ENCODE measurements around the gene DDX51. TPM values are rescaled to one million over a fixed set of nuclear protein-coding genes. Genes with fewer than 3 reads are reported as not detected.

DDX51 gene
- total RNA-seq, 3 donors from 2014 or later, result 11.2 to 16.7 (median 16.4) TPM

DNA sequence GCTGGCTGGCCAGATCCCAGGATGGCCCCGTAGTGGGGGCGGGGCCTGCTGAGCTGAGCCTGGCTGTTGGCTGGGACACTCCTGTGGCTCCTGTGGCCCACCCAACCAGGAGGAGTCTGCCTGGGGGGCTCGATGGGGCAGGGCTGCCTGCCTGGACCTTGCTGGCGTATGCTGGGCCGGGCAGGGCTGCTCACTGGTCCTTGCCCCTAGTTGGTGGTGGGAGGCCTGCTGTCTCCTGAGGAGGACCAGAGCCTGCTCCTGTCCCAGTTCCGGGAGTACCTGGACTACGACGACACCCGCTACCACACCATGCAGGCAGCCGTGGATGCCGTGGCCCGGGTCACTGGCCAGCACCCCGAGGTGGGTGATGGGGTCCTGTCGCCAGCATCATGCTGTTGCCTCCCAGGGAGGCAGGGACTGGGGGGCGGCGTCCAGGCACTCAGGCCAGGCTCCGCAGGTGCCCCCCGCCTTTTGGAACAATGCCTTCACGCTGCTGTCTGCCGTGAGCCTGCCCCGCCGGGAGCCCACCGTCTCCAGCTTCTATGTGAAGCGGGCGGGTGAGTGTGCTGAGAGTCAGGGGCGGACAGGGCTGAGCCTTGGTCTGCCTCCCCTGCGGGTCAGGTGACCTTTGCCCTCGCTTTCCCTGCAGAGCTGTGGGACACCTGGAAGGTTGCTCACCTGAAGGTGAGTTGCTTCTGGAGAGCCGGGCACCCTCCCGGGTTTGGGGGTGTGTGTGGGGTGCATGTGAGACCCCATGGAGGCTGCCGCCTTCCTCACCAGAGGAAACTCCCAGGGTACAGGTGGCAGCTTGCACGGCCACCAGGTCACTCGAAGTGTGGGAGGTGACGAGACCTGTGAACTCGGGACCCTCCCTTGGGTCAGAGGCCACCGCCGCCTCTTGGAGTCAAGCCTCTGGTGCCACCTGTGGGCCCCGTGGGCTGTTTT lies 3.6 kb upstream of the DDX51 start:
- TF ChIP-seq POLR2A (IDR thresholded peaks at IDR 0.05) (no peak), POLR2AphosphoS5 (IDR thresholded peaks at IDR 0.05) (no peak)
- TF ChIP-seq, protein P1, sequence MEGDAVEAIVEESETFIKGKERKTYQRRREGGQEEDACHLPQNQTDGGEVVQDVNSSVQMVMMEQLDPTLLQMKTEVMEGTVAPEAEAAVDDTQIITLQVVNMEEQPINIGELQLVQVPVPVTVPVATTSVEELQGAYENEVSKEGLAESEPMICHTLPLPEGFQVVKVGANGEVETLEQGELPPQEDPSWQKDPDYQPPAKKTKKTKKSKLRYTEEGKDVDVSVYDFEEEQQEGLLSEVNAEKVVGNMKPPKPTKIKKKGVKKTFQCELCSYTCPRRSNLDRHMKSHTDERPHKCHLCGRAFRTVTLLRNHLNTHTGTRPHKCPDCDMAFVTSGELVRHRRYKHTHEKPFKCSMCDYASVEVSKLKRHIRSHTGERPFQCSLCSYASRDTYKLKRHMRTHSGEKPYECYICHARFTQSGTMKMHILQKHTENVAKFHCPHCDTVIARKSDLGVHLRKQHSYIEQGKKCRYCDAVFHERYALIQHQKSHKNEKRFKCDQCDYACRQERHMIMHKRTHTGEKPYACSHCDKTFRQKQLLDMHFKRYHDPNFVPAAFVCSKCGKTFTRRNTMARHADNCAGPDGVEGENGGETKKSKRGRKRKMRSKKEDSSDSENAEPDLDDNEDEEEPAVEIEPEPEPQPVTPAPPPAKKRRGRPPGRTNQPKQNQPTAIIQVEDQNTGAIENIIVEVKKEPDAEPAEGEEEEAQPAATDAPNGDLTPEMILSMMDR (IDR thresholded peaks at IDR 0.05), result no peak
- Histone ChIP-seq H3K4me1 (peaks cover 7 to 15% of the 10 kb centered on the region in 2 donors), H3K27ac (no peak overlapping the region), H3K36me3 (no peaks in the 10 kb centered on the region), H3K4me3 (no peak overlapping the region), H3K27me3 (no peaks in the 10 kb centered on the region), H3K9me3 (no peaks in the 10 kb centered on the region)
- DNase-seq (ENCODE audit: low spot score in 2 of 2), result peak in 1 of 2 donors; percentile 47
- intact Hi-C loops (cut with DNase I; ENCODE audit: low total_unique reads), result loop anchor here (10.0 kb wide), 1 partner anchor 347 kb away; the partner anchor contains the start of gene FBRSL1

DNA sequence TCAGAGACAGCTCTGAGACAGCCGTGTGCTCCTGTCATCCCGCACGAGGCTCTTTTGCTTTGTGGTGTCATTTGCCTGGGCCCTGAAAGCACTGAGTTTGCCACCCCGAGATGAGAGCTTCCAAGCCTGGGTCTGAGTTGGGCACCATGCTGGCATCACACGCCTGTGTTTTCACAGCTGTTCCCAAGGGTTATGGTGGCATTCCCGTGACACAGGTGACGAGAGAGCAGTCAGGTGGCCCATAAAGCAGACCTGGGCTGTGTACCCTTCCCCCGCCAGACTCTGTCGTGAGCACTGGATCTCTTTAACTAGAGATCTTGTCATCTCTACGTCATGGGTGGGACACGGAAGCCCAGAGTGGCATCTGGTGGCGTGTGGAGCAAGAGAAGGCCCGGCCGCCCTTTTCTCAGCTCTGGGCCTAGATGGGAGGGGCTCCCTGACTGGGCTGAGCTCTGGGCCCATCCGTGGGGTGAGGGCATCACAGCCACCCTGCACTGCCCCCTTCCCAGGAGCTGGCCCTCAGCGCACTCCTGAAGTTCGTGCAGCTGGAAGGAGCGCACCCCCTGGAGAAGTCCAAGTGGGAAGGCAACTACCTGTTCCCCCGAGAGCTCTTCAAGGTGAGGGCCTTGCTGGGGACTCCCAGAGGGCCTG lies 2.8 kb upstream of the DDX51 start:
- no peak overlapping the region for H3K4me3 ChIP-seq
- no peaks in the 10 kb centered on the region for H3K36me3 ChIP-seq
- intact Hi-C loops (cut with DNase I; ENCODE audit: low total_unique reads), result loop anchor here (10.0 kb wide), 1 partner anchor 348 kb away; the partner anchor contains the start of gene FBRSL1
- H3K27me3 ChIP-seq, result no peaks in the 10 kb centered on the region
- no peak overlapping the region for H3K27ac ChIP-seq
- TF ChIP-seq, protein P1 (IDR thresholded peaks at IDR 0.05), result no peak
- TF ChIP-seq POLR2A (IDR thresholded peaks at IDR 0.05) (no peak), POLR2AphosphoS5 (IDR thresholded peaks at IDR 0.05) (no peak)
- peaks cover 9 to 18% of the 10 kb centered on the region in 2 donors for H3K4me1 ChIP-seq
- H3K9me3 ChIP-seq, result no peaks in the 10 kb centered on the region
- peak in 1 of 2 donors; percentile 38 for DNase-seq (ENCODE audit: low spot score in 2 of 2)

DNA sequence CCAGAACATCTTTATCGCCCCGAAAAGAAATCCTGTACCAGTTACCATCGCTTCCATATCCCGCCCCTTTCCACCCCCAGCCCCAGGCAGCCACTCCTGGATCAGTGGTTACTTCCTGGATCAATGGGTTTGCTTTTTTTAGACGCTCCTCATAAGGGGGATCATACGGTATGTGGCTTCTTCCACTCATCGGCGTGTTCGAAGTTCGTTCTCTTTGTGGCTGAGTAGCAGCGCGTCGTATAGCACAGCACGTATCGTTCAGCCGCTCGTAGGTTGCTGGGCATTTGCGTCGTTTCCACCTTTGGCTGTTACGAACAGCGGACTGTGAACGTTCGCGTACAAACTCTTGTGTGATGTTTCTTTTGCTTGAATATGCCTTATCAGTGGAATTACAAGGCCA lies 2.0 kb upstream of the DDX51 start:
- Histone ChIP-seq H3K27me3 (no peaks in the 10 kb centered on the region), H3K4me3 (no peak overlapping the region), H3K27ac (no peak overlapping the region), H3K9me3 (no peaks in the 10 kb centered on the region), H3K36me3 (no peaks in the 10 kb centered on the region), H3K4me1 (peaks cover 9 to 18% of the 10 kb centered on the region in 2 donors)
- intact Hi-C loops (cut with DNase I; ENCODE audit: low total_unique reads), result loop anchor here (10.0 kb wide), 1 partner anchor 349 kb away; the partner anchor contains the start of gene FBRSL1
- peak in 1 of 2 donors; percentile 43 for DNase-seq (ENCODE audit: low spot score in 2 of 2)
- TF ChIP-seq POLR2A (IDR thresholded peaks at IDR 0.05) (no peak), POLR2AphosphoS5 (IDR thresholded peaks at IDR 0.05) (no peak)
- TF ChIP-seq, protein P1 (IDR thresholded peaks at IDR 0.05), result no peak

DNA sequence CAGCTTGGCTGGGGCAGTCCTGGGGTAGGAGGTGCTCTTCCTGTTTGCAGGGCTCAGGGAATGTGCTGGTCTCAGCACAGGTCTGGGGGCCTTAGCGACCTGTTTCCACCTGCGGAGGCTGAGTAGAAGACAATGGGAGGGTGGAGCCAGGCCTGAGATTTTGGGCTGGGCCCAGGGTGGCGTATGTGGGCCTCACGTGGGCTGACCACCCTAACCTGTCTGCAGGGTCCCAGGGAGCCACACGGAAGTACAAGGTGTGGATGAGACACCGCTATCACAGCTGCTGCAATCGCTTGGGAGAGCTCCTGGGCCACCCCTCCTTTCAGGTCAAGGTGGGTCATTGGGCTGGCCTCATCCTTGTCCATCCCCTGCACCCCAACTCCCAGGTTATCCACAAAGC lies 1.2 kb upstream of the DDX51 start:
- intact Hi-C loops (cut with DNase I; ENCODE audit: low total_unique reads), result loop anchor here (10.0 kb wide), 1 partner anchor 349 kb away; the partner anchor contains the start of gene FBRSL1
- H3K27ac ChIP-seq, result peak overlapping the region in 1 of 2 donors; percentile 93
- TF ChIP-seq, protein P1 (IDR thresholded peaks at IDR 0.05), result no peak
- TF ChIP-seq POLR2A (IDR thresholded peaks at IDR 0.05) (no peak), POLR2AphosphoS5 (IDR thresholded peaks at IDR 0.05) (no peak)
- H3K36me3 ChIP-seq, result no peaks in the 10 kb centered on the region
- H3K9me3 ChIP-seq, result no peaks in the 10 kb centered on the region
- DNase-seq (ENCODE audit: low spot score in 2 of 2), result no peak
- peak overlapping the region; percentile 96 to 100 (median 99) for H3K4me3 ChIP-seq
- peaks cover 9 to 18% of the 10 kb centered on the region in 2 donors for H3K4me1 ChIP-seq
- no peaks in the 10 kb centered on the region for H3K27me3 ChIP-seq
